GM21515 (cell line): Measurements from ENCODE around the gene PRSS53.

Experiments used
- ATAC-seq: cut with Tn5 transposase; IDR thresholded peaks from one replicate; pipeline ENCODE4 v1.9.1; 2021; ENCODE audit not compliant: unreplicated experiment

Gene PRSS53

GRCh38 chr16:31079342-31079944, 9.3 kb downstream of the PRSS53 start:
- no peak for ATAC-seq

GRCh38 chr16:31078597-31079341, 10.0 kb downstream of the PRSS53 start:
- no peak for ATAC-seq

GRCh38 chr16:31077592-31078396, 10.9 kb downstream of the PRSS53 start:
- no peak for ATAC-seq

GRCh38 chr16:31077024-31077423, 11.7 kb downstream of the PRSS53 start:
- ATAC-seq: no peak

GRCh38 chr16:31076319-31076718, 12.4 kb downstream of the PRSS53 start:
- ATAC-seq: no peak

- ATAC-seq: no peak
These were observed 13.9 kb downstream of the PRSS53 start for GRCh38 chr16:31074814-31075183.

- peak; percentile 68 for ATAC-seq
These were observed 14.6 kb downstream of the PRSS53 start, which contains the start of the genes ZNF646 and ZNF668 for GRCh38 chr16:31073970-31074813. Gene ZNF646 (plus strand): TSS chr16:31074422. CDS start chr16:31076325, 1,903 bp downstream. Gene ZNF668 (minus strand): TSS chr16:31074240. CDS start chr16:31064459, 9,781 bp downstream.

- ATAC-seq: peak; percentile 48
These were observed 15.4 kb downstream of the PRSS53 start for GRCh38 chr16:31073142-31073969.

- peak; percentile 3 for ATAC-seq
These were observed 16.1 kb downstream of the PRSS53 start for GRCh38 chr16:31072540-31073141.

- no peak for ATAC-seq
These were observed 16.9 kb downstream of the PRSS53 start for GRCh38 chr16:31071861-31072260.

- no peak for ATAC-seq
These were observed 21.4 kb downstream of the PRSS53 start for GRCh38 chr16:31067342-31067741.

- no peak for ATAC-seq
These were observed 23.8 kb downstream of the PRSS53 start for GRCh38 chr16:31064882-31065461.

GRCh38 chr16:31063843-31064611, 24.7 kb downstream of the PRSS53 start:
- ATAC-seq: no peak

- no peak for ATAC-seq
These were observed 25.3 kb downstream of the PRSS53 start for GRCh38 chr16:31063495-31063842.

GRCh38 chr16:31061813-31062440, 26.8 kb downstream of the PRSS53 start:
- ATAC-seq: no peak

GRCh38 chr16:31061126-31061812, 27.5 kb downstream of the PRSS53 start:
- ATAC-seq: no peak

- ATAC-seq: no peak
These were observed 33.1 kb downstream of the PRSS53 start for GRCh38 chr16:31055613-31056012.
